Measurements from ENCODE around the gene FMNL1. TPM values are rescaled to one million over a fixed set of nuclear protein-coding genes. Genes with fewer than 3 reads are reported as not detected.

The FMNL1 gene
- polyA plus RNA-seq, 2 of the 4 experiments (the other 2 are of a cell fraction), result 8.6 to 43.9 TPM

DNA sequence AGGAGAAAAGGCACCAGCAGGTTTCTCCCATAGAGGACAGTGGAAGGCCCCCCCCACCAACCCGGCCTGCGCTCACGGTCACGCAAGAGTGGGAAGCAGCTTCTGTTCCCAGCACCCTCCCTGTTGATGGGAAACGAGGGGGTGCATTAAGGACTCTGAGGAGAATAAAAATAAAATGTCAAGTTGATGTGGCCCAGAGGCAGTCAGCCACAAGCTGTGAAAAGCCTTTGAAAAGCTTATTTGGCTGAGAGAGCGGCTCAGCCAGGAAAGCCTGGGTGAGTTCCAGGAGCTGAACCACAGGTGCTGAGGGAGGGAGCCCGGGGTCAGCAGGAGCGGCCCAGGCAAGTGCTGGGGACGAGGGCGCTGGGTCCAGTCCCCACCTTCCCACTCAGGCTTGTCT lies 67.1 kb downstream of the FMNL1 start:
- 91% methylated on average over 10 of the region's 10 CpGs for WGBS (ENCODE audit: missing lambda C conversion rate)

DNA sequence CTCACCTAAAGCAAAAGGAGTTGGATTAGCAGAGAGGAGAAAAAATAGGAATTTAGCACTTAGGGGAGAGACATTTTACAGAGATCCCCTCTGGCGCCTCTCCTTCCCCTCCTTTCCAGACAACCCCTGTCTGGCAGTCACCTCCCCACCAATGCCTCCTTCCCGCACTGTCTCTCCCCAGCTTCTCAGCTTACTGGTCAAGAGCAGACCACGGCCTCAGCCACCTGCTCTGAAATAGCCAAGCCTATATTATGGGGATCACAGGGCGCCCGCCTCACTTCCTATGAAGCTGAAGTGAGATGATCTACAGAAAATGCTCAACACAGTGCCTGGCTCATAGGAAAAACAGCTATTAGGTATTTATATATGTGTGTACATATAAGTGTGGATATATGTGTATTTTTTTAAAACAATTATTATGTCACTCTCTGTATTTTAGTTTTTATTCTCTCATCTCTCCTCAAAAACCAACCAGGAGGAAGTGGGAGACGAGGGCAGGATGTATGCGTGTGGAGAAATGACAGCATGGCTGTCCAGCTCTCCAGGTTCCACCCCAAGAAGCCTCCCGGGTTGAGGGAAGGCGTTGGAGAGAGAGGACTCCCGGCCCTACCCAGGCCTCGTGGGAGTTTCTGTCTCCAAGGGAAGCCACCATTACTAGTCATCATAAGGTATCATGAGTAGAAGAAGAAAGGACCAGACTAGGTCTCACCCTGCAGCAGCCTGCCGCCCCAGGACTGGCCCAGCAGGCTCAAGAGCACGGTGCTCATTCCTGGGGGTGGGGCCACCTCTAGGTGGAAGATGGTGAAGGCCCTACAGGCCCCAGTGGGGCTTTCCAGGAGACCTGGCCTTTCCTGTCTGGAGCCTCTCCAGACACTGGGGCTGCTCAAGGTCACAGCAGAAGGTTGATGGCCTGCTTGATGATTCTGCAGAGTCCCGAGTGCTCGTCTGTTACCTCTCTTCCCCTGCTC lies 67.9 kb downstream of the FMNL1 start:
- 85% methylated on average over 15 of the region's 15 CpGs for WGBS (ENCODE audit: missing lambda C conversion rate)
- ATAC-seq, result no peak
- Histone ChIP-seq H3K9me3 (no peaks in the 10 kb centered on the region), H3K4me1 (peaks cover 59% of the 10 kb centered on the region), H3K27ac (peak overlapping the region; percentile 90 to 92), H3K4me3 (no peak overlapping the region), H3K4me2 (no peak overlapping the region)
- no peak for DNase-seq (ENCODE audit: low read depth in 1 of 2, low spot score in 1 of 2)
- TF ChIP-seq HEYL (CRISPR knock-in tag; IDR thresholded peaks at IDR 0.05), result no peak
- TF ChIP-seq ZSCAN20 (CRISPR knock-in tag; IDR thresholded peaks at IDR 0.05), result no peak
- no peak for TF ChIP-seq FOXS1 (CRISPR knock-in tag; IDR thresholded peaks at IDR 0.05)
- TF ChIP-seq, protein P1, sequence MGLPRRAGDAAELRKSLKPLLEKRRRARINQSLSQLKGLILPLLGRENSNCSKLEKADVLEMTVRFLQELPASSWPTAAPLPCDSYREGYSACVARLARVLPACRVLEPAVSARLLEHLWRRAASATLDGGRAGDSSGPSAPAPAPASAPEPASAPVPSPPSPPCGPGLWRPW (IDR thresholded peaks at IDR 0.05), result no peak
- no peak for TF ChIP-seq HDAC2 (IDR thresholded peaks at IDR 0.05)
- TF ChIP-seq JUN (IDR thresholded peaks at IDR 0.05), result no peak
- TF ChIP-seq NR3C1 (IDR thresholded peaks at IDR 0.05), result no peak
- no peak for TF ChIP-seq CHD4 (IDR thresholded peaks at IDR 0.05; ENCODE audit: borderline replicate concordance)
- no peak for TF ChIP-seq GATA3 (IDR thresholded peaks at IDR 0.05; ENCODE audit: borderline replicate concordance)
- no peak for TF ChIP-seq RFX5 (IDR thresholded peaks at IDR 0.05)
- TF ChIP-seq, protein P2, sequence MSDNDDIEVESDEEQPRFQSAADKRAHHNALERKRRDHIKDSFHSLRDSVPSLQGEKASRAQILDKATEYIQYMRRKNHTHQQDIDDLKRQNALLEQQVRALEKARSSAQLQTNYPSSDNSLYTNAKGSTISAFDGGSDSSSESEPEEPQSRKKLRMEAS (IDR thresholded peaks at IDR 0.05), result no peak
- no peak for TF ChIP-seq ZC3H11A (IDR thresholded peaks at IDR 0.05)
- TF ChIP-seq, protein P3, sequence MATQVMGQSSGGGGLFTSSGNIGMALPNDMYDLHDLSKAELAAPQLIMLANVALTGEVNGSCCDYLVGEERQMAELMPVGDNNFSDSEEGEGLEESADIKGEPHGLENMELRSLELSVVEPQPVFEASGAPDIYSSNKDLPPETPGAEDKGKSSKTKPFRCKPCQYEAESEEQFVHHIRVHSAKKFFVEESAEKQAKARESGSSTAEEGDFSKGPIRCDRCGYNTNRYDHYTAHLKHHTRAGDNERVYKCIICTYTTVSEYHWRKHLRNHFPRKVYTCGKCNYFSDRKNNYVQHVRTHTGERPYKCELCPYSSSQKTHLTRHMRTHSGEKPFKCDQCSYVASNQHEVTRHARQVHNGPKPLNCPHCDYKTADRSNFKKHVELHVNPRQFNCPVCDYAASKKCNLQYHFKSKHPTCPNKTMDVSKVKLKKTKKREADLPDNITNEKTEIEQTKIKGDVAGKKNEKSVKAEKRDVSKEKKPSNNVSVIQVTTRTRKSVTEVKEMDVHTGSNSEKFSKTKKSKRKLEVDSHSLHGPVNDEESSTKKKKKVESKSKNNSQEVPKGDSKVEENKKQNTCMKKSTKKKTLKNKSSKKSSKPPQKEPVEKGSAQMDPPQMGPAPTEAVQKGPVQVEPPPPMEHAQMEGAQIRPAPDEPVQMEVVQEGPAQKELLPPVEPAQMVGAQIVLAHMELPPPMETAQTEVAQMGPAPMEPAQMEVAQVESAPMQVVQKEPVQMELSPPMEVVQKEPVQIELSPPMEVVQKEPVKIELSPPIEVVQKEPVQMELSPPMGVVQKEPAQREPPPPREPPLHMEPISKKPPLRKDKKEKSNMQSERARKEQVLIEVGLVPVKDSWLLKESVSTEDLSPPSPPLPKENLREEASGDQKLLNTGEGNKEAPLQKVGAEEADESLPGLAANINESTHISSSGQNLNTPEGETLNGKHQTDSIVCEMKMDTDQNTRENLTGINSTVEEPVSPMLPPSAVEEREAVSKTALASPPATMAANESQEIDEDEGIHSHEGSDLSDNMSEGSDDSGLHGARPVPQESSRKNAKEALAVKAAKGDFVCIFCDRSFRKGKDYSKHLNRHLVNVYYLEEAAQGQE (IDR thresholded peaks at IDR 0.05), result no peak
- no peak for TF ChIP-seq ZNF302 (CRISPR knock-in tag; IDR thresholded peaks at IDR 0.05)
- CTCF ChIA-PET, result interaction anchor here (1.1 to 34.8 kb wide), 11 partner anchors 9 to 155 kb away, joined by 3 to 1120 read pairs (median 6); partner anchors contain the start of genes ACBD4 and MAP3K14
- POLR2A ChIA-PET, result interaction anchor here (2.1 kb wide), 1 partner anchor 27 kb away, joined by 4 read pairs; the partner anchor contains the start of gene MAP3K14
- no peak for FAIRE-seq

More for the DNA sequence above, 67.1 kb downstream of the FMNL1 start:
- H3K4me1 ChIP-seq, result peaks cover 59% of the 10 kb centered on the region
- no peaks in the 10 kb centered on the region for H3K9me3 ChIP-seq
- H3K4me3 ChIP-seq, result no peak overlapping the region
- ATAC-seq (no peak), DNase-seq (ENCODE audit: low read depth in 1 of 2, low spot score in 1 of 2) (no peak), FAIRE-seq (no peak)
- TF ChIP-seq MYC (IDR thresholded peaks at IDR 0.05; ENCODE audit: borderline replicate concordance, low read length) (no peak), EHF (CRISPR knock-in tag; IDR thresholded peaks at IDR 0.05) (no peak), NR3C1 (IDR thresholded peaks at IDR 0.05) (no peak), BHLHE40 (IDR thresholded peaks at IDR 0.05; ENCODE audit: low read depth, low read length) (no peak), EHMT2 (IDR thresholded peaks at IDR 0.05; ENCODE audit: low read depth) (no peak), RFX5 (IDR thresholded peaks at IDR 0.05) (no peak), KDM5A (IDR thresholded peaks at IDR 0.05) (no peak)
- TF ChIP-seq, protein P4, sequence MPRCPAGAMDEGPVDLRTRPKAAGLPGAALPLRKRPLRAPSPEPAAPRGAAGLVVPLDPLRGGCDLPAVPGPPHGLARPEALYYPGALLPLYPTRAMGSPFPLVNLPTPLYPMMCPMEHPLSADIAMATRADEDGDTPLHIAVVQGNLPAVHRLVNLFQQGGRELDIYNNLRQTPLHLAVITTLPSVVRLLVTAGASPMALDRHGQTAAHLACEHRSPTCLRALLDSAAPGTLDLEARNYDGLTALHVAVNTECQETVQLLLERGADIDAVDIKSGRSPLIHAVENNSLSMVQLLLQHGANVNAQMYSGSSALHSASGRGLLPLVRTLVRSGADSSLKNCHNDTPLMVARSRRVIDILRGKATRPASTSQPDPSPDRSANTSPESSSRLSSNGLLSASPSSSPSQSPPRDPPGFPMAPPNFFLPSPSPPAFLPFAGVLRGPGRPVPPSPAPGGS (IDR thresholded peaks at IDR 0.05), result no peak
- TF ChIP-seq, protein P1 (IDR thresholded peaks at IDR 0.05), result no peak
- TF ChIP-seq, protein P5, sequence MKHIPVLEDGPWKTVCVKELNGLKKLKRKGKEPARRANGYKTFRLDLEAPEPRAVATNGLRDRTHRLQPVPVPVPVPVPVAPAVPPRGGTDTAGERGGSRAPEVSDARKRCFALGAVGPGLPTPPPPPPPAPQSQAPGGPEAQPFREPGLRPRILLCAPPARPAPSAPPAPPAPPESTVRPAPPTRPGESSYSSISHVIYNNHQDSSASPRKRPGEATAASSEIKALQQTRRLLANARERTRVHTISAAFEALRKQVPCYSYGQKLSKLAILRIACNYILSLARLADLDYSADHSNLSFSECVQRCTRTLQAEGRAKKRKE (CRISPR knock-in tag; IDR thresholded peaks at IDR 0.05; ENCODE audit: low read depth), result no peak
- TF ChIP-seq, protein P6, sequence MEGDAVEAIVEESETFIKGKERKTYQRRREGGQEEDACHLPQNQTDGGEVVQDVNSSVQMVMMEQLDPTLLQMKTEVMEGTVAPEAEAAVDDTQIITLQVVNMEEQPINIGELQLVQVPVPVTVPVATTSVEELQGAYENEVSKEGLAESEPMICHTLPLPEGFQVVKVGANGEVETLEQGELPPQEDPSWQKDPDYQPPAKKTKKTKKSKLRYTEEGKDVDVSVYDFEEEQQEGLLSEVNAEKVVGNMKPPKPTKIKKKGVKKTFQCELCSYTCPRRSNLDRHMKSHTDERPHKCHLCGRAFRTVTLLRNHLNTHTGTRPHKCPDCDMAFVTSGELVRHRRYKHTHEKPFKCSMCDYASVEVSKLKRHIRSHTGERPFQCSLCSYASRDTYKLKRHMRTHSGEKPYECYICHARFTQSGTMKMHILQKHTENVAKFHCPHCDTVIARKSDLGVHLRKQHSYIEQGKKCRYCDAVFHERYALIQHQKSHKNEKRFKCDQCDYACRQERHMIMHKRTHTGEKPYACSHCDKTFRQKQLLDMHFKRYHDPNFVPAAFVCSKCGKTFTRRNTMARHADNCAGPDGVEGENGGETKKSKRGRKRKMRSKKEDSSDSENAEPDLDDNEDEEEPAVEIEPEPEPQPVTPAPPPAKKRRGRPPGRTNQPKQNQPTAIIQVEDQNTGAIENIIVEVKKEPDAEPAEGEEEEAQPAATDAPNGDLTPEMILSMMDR (IDR thresholded peaks at IDR 0.05), result no peak
- ChIA-PET POLR2A (interaction anchor here (2.1 kb wide), 1 partner anchor 28 kb away, joined by 4 read pairs; the partner anchor contains the start of gene MAP3K14), CTCF (interaction anchor here (0.7 to 34.8 kb wide), 10 partner anchors 10 to 154 kb away, joined by 3 to 1120 read pairs (median 10); partner anchors contain the start of genes ACBD4 and MAP3K14)
- H3K4me2 ChIP-seq, result no peak overlapping the region
- peak overlapping the region in 1 of 2 experiments; percentile 92; a peak in 2 of 6 replicates for H3K27ac ChIP-seq
